HG03025 (cell line): ENCODE results near the gene SERPINI1.
"Not testable (repeated sequence)": the region's sequence is repeated elsewhere in the genome, so short reads cannot be mapped to it uniquely, and the experiment has no call there.

ENCODE experiments used
- ATAC-seq: cut with Tn5 transposase; IDR thresholded peaks from one replicate; pipeline ENCODE4 v1.9.1; 2021; ENCODE audit warnings: mild to moderate bottlenecking, moderate library complexity; ENCODE audit not compliant: unreplicated experiment, low FRiP score

SERPINI1 gene

DNA sequence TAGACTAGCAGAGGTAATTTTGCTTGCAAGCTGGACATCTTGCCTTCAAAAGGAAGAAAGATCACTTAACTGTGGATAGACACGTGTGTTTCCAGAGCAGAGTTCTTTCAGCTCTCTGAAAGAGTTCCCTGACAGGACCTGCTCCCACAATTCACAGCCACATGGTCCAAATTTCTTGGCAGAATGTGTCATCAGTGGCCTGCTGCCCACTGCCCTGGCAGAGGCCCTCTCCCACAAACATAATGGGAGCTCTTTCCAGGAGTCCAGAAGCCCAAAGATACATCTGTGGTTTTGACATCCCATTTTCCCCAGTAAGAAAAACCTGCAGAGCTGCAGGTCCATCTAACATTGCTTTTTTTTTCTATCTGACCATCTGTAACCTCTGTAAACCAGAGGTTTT, 48.3 kb downstream of the SERPINI1 start:
- no peak for ATAC-seq

DNA sequence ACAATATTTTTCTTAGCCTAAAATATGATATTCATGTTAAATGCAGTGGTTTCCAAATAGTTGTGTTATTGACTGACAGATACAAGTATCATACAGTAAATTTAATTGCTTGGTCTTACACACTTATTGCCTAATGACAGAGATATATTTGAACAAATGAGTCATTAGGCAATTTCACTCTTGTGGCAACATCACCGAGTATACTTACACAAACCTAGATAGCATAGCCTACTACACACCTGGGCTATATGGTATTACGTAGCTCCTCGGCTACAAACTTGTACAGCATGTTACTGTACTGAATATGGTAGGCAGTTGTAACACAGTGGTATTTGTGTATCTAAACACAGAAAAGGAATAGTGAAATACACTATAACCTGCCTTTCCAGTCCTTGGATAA, 50.3 kb downstream of the SERPINI1 start:
- no peak for ATAC-seq

DNA sequence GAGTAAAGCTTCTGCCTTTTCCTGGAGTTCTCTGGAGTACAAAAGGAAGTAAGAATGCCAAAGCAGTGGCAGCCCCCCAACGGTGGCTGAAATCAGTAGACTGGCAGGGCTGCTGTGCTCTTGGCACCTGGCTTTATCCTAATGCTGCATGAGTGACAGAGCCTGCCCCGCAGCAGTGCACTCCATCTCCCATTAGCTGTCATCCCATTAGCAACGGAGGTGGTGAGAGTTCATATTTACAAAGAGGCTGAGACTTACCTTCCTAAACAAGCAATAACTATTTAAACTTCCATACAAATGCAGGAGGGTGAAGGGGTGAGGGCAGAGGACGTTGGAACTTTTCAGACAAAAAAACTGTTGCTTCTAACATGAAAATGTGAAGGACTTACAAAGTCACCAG, 51.9 kb downstream of the SERPINI1 start:
- ATAC-seq = no peak

DNA sequence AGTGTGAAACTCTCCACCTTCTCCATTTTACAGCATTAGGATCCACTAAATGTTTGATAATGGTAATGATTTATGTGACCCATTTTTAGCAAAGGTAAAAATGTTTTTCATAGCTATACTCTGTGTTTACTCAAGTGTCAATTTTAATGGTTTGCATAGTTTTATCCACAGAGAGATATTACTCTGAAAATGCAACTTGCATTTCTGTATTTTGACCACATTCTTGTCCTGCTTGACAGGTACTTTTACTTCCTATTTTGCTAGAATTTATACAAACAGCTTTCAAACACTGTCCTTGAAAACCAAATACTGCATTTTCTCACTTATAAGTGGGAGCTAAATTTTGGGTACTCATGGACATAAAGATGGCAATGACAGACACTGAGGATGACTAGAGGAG, 62.9 kb downstream of the SERPINI1 start:
- peak; percentile 77 for ATAC-seq

DNA sequence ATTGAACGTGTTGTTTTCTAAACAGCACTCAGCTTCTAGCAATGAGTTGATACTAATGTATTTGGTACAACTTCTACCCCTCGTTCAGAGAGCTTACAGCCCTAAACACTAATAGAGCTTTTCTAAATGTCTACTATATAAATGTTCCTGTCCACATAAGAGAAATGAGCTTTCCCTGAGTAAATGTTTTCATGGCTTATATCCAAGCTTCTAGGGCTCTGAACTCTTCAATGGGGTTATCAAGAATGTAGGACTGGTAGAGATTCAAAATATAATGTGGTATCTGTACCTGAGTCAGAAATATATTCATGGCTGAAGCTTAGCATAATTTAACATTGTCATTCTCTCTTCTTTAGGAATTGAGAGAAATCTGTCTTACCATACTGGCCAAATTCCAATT, 73.4 kb downstream of the SERPINI1 start:
- no peak for ATAC-seq

DNA sequence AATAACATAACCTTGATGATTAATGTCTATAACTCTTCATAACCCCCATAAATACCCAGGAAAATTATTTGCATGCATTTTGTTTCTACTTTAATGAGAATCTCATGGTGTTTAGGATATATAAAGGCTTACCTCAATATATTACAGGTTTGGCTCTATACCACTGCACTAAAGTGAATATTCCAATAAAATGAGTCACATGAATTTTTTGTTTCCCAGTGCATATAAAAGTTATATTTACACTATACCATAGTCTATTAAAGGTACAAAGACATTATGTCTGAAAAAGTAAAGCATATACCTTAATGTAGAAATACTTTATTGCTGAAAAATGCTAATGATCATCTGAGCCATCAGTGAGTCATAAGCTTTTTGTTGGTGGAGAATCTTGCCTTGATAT, 74.7 kb downstream of the SERPINI1 start:
- ATAC-seq = no peak

DNA sequence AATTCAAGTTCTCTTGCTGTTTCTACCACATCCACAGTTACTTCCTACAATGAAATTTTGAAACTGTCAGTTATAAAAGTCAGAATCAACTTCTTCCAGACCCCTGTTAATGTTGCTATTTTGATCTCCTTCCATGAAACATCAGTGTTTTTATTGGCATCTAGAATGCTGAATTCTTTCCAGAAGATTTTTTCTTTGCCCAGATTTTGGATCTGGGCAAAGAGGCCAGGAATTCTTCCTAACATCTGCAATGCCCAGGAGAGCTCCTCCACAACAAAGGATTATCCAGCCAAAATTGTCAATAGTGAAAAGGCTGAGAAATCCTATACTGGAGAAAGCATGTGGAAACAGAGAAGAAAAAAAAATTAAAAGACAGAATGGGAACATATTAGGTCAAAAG, 75.5 kb downstream of the SERPINI1 start:
- no peak for ATAC-seq

DNA sequence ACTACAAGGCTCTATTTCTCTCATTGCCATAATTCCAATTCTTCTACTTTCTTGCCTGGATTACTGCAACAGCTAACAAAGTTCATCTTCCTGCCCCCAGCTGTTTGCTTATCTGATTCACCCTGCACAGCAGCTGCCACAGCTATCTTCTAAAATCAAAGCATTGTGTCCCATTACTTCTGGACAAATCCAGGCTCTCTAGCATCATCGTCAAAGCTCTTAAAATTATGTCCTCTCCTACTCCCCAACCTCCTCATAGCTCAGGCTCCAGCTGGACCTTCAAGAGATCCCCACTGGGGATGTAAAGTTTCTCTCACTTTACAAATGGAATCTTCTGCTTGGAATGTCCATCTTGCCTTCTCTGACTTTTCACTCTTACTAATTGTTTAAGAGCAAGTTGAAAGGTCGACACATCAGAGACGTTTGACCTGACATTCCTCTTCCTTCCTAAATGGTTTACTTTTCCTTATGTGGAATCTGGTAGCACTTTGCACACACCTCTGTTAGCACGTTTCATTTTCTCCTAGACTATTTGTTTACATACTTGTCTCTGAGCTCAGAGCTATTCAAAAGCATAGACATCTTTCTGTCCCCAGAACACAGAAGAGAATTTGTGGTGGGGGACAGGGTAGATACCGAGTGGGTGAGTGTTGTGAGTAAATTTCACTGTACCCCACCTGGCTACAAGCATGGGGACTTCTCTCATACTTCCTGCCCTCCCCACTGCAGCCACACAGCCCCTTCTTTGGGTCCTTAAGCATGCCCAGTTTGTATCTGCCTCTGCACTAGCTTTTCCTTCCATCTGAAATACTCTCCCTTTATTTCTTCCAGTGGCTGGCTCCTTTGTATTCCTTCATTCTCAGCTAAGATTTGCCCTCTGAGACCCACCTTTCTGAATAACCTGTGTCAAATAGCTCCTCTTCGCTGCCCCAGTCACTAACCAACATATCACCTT, 77.9 kb downstream of the SERPINI1 start:
- no peak for ATAC-seq

DNA sequence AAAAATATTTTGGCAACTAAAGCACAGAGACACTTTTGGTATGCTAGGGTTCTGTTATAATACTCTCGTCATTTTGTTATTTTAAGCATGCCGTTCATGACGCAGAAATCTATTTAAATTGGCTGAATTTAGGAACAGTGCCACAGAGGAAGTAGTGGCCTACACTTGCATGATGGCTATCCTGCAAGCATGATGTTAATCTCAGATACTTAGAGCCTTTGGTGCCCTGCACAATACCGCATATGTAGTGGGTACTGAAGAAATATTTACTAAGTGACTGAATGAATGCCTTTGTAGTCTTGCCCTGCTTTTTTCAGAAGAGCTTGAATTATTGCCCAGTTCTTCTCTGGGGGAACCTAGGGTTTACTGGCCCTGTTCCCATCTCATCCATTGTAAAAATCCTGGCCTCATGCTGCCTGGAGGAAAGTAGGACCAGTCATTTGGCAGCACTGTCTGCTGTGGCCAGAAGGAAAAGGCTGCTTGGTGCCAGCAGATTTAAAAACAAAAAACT, 79.0 kb downstream of the SERPINI1 start:
- no peak for ATAC-seq

DNA sequence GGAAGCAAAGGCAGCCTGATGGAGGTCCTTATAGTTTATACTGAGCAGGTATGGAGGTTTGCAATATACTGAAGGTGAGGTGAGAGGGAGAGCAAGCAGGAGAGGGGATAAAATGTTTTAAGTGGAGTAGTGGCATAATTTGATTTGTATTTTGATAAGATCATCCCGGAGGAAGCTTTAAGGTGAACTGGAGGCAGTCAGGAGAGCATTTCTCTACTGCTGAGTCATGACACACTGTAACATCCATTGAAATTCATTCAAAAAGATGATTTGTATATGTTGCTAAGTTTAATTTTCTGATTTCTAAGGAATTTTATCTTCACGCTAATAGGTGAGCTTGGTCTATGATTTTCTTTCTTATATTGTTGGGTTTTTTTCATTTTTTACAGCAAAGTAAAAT, 81.4 kb downstream of the SERPINI1 start:
- ATAC-seq = no peak

DNA sequence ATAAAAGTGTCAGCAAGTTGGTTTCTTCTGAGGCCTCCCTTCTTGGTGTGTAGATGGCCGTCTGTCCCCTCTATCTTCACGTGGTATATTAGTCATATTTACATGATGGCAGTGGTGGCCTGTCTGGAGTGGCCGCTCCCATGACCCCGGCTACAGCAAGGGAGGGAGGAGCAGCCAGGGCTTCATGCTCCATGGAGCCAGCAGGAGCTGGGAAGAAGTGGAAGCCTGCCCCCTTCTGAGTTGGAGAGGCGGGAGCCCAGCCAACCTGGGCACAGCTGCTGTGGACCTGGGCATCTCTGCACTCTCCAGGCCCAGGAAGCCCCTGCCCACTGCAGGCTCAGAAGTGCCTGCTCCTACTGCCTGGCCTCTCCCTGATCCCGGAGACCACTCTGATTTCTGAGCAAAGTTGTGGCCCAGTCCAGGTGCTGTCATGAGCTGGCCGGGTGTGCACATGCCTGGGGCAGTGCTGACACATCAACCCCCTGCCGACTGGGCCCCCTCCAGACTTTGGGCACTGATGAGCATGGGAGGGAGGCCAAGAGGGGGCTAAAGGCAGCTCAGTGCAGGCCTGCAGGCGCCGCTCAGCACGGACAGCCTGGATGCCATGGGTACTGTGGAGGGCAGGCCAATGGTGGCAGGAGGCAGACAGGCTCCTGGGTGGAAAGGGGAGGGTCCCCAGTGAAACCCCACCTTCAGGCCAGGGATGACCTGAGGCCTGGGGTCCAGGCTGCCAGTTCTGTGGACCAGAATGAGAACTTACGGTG, 84.8 kb downstream of the SERPINI1 start:
- no peak for ATAC-seq

DNA sequence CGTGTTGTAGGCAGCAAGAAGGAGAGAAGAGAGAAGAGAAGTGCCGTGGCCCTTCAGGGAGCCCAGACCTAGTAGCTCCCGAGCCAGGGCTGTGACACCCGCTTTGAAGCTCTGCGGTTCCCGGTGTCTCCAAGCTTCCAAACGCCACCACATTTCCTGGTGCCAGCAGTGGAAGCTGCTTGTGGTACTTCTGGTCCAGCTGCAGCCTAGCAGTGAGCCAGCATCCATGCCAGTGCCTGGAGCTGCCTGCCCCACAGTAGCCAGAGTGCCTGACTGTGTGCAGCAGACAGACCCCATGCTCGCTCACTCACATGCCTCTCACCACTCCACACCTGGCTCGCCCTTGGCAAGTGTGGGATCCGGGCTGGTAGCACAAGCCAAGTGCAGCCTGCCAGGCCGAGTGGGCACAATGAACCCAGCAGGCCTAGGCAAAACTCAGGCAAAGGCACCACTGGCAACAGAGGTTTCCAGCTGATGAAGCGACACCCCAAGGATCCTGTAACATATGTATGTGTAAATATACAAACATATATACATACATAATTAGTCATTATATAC, 85.8 kb downstream of the SERPINI1 start:
- ATAC-seq = no peak

DNA sequence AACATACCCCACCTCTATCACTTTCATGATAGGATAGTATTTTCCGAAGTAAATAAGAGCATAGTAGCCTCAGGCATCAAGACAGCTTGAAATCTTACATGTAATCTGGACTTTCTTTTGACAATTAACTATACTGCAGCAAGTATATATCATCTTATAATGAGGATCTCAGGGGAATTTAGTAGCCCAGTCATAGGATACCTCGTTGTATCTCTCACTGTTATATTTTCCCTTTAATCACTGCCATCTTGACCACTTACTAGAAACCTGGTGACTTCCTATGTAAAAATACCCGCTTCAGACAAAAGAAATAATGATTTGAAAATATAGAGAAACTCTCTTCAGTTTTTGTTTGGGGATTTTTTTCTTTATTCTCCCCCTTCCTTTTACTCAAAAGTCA, 88.2 kb downstream of the SERPINI1 start:
- ATAC-seq = no peak

DNA sequence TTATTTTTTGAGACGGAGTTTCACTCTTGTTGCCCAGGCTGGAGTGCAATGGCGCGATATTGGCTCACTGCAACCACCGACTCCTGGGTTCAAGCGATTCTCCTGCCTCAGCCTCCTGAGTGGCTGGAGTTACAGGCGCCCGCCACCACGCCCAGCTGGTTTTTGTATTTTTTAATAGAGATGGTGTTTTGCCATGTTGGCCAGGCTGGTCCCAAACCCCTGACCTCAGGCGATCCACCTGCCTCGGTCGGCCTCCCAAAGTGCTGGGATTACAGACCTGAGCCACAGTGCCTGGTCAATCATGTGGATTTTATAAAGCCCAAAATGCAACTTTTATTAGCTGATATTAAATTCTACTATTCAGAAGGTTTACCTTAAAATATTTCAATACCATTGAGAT, 92.1 kb downstream of the SERPINI1 start:
- ATAC-seq = not testable (repeated sequence)

DNA sequence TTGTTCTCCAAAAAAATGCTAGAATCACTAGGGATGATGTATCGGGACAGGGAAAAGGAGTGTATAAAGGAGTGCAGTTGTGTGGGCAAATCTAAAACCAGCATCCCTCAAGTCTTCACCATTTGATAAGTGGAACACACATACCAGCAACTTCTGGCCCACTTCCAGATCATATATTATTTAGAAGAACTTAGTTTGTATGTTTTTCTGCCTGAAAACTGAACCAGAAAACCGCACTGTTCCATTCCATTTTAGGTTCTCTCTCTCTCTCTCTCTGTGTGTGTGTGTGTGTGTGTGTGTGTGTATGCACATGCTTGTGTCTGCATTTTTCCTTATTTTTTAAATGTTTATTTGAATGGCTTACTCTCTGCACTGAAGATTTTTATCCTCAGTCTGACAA, 93.5 kb downstream of the SERPINI1 start:
- no peak for ATAC-seq

DNA sequence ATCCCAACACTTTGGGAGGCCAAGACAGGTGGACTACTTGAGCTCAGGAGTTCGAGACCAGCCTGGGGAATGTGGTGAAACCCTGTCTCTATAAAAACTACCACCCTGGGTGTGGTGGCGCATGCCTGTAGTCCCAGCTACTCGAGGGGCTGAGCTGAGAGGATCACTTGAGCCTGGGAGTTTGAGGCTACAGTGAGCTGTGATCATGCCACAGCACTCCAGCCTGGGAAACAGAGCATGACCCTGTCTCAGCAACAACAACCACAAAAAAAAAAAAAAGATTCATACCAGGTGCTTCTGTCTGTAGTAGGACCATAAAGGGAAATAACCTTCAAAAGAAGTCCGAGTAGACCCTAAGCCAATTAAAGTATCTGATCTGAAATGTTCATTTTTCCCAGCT, 94.5 kb downstream of the SERPINI1 start:
- ATAC-seq = no peak

DNA sequence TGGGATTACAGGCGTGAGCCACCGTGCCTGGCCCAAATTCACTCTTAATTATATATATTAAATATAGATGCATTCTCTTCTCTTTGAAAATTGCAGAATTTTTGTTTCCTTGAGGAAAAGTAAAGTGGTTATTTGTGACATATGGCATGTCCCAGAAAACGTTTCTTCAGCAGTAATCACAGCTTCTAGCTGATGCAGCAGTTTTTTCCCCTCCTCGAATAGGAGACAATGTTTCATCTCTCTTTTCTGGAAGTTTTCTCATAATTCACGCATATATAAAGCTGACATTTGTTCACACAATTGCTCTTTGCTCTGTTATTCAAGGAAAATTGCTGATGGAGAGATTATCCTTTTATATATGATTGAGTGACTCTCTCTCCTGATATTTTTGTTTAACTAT, 99.8 kb downstream of the SERPINI1 start:
- no peak for ATAC-seq

DNA sequence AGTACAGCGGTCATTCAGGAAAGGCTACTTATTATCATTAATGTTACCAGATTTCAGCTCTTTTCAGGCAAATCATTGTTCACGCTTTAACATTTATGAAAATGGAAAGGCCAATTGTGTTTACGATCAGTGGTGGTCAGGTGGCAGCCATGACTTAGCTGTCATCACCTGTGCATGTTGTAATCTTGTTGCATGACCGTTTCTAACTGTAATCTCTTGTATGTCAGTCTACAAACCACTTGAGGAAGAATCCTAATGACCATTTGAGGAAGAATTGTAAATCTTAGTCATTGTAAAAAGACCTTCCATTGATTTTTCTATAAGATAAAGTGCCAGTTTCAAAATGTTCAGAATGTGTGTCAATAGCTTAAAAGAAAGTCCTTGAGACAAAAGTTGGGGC, 100.4 kb downstream of the SERPINI1 start:
- no peak for ATAC-seq

DNA sequence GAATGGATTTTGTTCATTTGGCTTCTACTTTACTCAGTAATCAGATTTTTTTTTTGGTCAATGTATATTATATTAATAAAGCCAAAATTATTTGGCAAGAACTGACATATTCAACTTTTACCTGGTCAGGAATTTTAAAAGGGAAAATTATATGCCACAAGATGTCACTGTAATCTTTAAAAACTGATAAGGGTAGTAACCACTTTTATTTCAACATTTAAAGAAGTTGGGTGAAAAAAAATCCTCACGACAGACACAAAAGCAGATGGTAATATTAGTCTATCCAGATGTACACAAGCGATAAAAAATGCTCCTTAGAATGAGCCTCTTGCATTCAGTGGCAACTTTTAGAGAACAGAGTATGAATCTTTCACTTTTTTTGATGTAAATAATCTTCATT, 101.9 kb downstream of the SERPINI1 start:
- ATAC-seq = no peak

DNA sequence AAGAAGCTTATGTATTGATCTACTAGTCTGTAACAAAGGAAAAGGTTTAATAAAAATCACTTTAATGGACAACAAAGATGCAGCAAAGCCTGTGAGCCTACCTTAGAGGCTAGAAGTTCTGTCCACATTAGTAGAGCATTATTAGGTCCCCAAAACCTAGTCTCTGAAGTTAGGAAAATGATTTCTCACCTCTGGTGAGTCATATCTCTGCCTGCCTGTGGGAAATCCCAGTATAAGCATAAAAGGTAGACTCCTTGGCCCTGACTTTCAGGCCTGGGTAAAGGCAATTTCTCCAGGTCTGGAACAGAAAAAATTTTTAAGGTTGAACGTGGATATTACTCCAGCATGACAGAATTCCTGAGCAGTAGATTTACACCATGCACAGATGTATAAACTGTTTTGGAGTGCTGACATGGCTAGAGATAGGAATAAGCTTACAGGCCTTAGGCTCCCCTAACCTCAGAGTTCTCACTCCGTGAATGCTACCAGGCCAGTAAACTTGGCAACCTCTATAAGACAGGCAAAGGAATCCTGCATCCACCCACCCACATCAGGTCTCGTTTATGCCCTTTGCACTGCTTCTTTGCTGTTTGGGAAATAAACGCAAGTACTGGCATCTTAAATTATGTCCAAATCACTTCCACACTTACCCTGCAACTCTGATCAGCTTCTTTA, 104.1 kb downstream of the SERPINI1 start:
- ATAC-seq = no peak

DNA sequence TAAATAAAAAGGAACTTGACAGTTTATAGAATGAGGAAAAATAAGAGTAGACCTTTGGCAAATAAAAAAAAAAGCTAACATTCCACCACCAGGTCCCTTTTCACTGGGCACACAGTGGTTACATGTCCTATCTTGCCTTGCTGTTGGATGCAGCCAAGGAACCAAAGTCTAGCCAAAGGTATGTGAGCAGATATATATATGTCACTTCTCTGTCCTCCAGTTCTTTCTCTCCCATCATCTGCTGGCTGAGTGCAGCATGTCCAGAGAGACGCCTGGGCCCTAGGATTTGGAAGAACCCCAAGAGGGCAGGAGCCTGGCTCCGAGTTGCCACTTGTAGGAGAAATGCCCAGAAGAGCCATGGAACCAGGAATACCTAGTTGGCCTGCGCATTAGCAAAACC, 104.7 kb downstream of the SERPINI1 start:
- no peak for ATAC-seq
